Gastroesophageal sphincter (tissue), 4 donors: ENCODE measurements around the gene PRR36. TPM values are rescaled to one million over a fixed set of nuclear protein-coding genes. Genes with fewer than 3 reads are reported as not detected.

Experiments
- ATAC-seq: fragments of 150-250 bp; one replicate; pipeline ENCODE4 v1.9.1; 2016; ENCODE audit warnings: mild to moderate bottlenecking, moderate library complexity
- H3K27ac ChIP-seq, 4 donors: fragments of 200-600 bp; sonication (generic) in 3 of 4; 1 replicate in 3 of 4; 2 replicates in 1 of 4; pipeline ENCODE4 v1.5.1; 2016 to 2019
- H3K27me3 ChIP-seq: fragments of 200-600 bp; sonication (generic); one replicate; pipeline ENCODE4 v1.5.1; 2019
- H3K36me3 ChIP-seq, 2 donors: fragments of 200-600 bp; sonication (generic); one replicate each; pipeline ENCODE4 v1.5.1; 2019; ENCODE audit warnings: control low read depth in 1 of 2
- H3K4me1 ChIP-seq, 3 donors: fragments of 200-600 bp; sonication (generic); 1 replicate in 2 of 3; 2 replicates in 1 of 3; pipeline ENCODE4 v1.5.1; 2016 to 2019; ENCODE audit warnings: control low read depth in 2 of 3
- H3K4me3 ChIP-seq, 2 donors: fragments of 200-600 bp; sonication (generic); one replicate each; pipeline ENCODE4 v1.5.1; 2019; ENCODE audit warnings: mild to moderate bottlenecking in 1 of 2, moderate library complexity in 1 of 2
- H3K9me3 ChIP-seq, 3 donors: fragments of 200-600 bp; sonication (generic); one replicate each; pipeline ENCODE4 v1.5.1; 2017 to 2019; ENCODE audit warnings: control low read depth in 2 of 3
- CTCF ChIP-seq, 4 experiments: fragments of 200-600 bp in 2 of 4; fragments of 450-650 bp in 2 of 4; sonication (generic) in 1 of 4; IDR thresholded peaks; one replicate each; pipeline ENCODE4 v1.5.1; 2017 to 2019; ENCODE audit warnings: antibody characterized with exemption in 4 of 4, mild to moderate bottlenecking in 2 of 4, moderate library complexity in 2 of 4
- EP300 ChIP-seq: sonication (generic); formaldehyde crosslinking; IDR thresholded peaks from one replicate; pipeline ENCODE4 v1.6.1; 2017; ENCODE audit warnings: antibody characterized with exemption, mild to moderate bottlenecking
- POLR2A ChIP-seq, 2 donors: fragments of 450-650 bp; IDR thresholded peaks; one replicate each; pipeline ENCODE4 v1.6.1; 2017; ENCODE audit warnings: antibody characterized with exemption in 2 of 2, mild to moderate bottlenecking in 2 of 2, moderate library complexity in 1 of 2
- POLR2AphosphoS5 ChIP-seq: sonication (generic); formaldehyde crosslinking; IDR thresholded peaks from one replicate; pipeline ENCODE4 v1.6.1; 2017; ENCODE audit warnings: antibody characterized with exemption
- WGBS, 2 donors: methylation state at CpG; one replicate each; pipeline ENCODE4 v1.1.5; 2018; ENCODE audit warnings: low coverage in 1 of 2; 5-methylcytosine and 5-hydroxymethylcytosine counted together
- total RNA-seq, 4 donors: library from RNA; depleted of rRNA; stranded (reverse); fragments of >200 nt; gene quantifications; one replicate each; pipeline ENCODE4 v1.1.0, GENCODE V29; 2016

PRR36 gene
- total RNA-seq, 4 donors from 2014 or later, result not detected

- TF ChIP-seq POLR2AphosphoS5, result no peak
- no peak for TF ChIP-seq CTCF (IDR thresholded peaks at IDR 0.05)
- no peak for TF ChIP-seq POLR2A (IDR thresholded peaks at IDR 0.05)
- TF ChIP-seq EP300, result no peak
- WGBS, 2 donors, result 61% methylated on average over 3 of the region's 29 CpGs; no CpG with 5 or more reads in 1 of the 2 donors
Observed at GRCh38 chr19:7858109-7858770, 15.9 kb downstream of the PRR36 start.

DNA sequence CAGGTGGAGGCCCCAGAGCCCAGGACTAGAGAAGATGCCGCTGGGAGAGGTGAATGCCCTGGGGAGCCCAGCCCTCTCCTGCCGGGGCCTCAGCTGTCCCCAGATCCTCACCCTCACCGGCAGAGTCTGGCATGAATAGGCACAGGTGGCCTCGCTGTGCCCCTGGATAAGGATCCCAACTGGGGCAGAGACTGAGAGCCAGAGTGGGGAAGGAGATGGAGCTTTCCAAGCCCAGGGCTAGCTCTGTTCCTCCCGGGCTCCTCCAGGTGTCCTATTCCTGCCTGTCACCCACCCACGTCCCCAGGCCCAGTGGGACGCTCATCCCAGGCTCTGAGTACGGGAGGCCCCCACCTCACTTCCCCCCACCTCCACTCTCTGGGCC is 16.5 kb downstream of the PRR36 start:
- Histone ChIP-seq H3K9me3 (no peaks in the 10 kb centered on the region), H3K36me3 (peaks cover 0 to 69% of the 10 kb centered on the region in 2 donors), H3K4me3 (no peak overlapping the region), H3K4me1 (peaks cover 0 to 26% (median 8%) of the 10 kb centered on the region in 3 donors), H3K27me3 (peaks cover 77% of the 10 kb centered on the region), H3K27ac (no peak overlapping the region)
- TF ChIP-seq POLR2AphosphoS5, result no peak
- no peak for TF ChIP-seq POLR2A (IDR thresholded peaks at IDR 0.05)
- no peak for TF ChIP-seq CTCF (IDR thresholded peaks at IDR 0.05)
- TF ChIP-seq EP300, result no peak
- ATAC-seq, result no peak
- 83% methylated on average over 3 of the region's 8 CpGs; no CpG with 5 or more reads in 1 of the 2 donors for WGBS, 2 donors

More at GRCh38 chr19:7858109-7858770, 15.9 kb downstream of the PRR36 start:
- Histone ChIP-seq H3K4me1 (peaks cover 0 to 23% (median 8%) of the 10 kb centered on the region in 3 donors), H3K36me3 (peaks cover 0 to 70% of the 10 kb centered on the region in 2 donors), H3K27ac (no peak overlapping the region), H3K27me3 (peaks cover 82% of the 10 kb centered on the region), H3K9me3 (no peaks in the 10 kb centered on the region), H3K4me3 (no peak overlapping the region)
- no peak for ATAC-seq

GRCh38 chr19:7856679-7857663 is 17.2 kb downstream of the PRR36 start:
- no peak for TF ChIP-seq CTCF (IDR thresholded peaks at IDR 0.05)
- no peak for TF ChIP-seq POLR2AphosphoS5
- TF ChIP-seq EP300, result no peak
- TF ChIP-seq POLR2A (IDR thresholded peaks at IDR 0.05), result no peak
- 88% methylated on average over 19 of the region's 38 CpGs; no CpG with 5 or more reads in 1 of the 2 donors for WGBS, 2 donors
- no peak for ATAC-seq
- no peak overlapping the region for H3K4me3 ChIP-seq
- peaks cover 0 to 67% of the 10 kb centered on the region in 2 donors for H3K36me3 ChIP-seq
- peaks cover 70% of the 10 kb centered on the region for H3K27me3 ChIP-seq
- H3K27ac ChIP-seq, result no peak overlapping the region
- H3K9me3 ChIP-seq, result no peaks in the 10 kb centered on the region
- H3K4me1 ChIP-seq, result peaks cover 0 to 19% (median 4%) of the 10 kb centered on the region in 3 donors

DNA sequence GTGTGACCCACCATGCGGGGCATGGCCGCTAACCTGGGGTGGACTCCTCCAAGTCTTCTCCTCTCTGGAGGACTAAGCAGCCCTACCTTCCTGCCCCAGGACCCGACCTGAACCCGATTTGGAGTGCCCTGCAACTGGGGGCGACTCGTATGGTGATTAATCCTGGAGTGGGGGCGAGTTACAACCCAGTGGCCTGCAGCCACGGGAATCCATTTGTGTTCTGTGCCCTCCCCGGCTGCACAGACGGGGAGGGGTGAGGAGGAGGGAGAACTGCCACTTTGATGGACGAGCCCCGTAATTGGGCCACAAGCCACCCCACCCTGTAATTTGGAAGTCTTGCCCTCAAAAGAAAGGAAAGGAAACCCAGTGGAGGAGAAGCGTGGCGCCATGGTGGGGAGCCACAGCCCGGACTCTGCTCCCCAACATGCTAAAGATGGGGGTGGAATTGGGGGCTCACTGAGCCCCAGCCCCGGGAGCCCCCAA is 18.0 kb downstream of the PRR36 start:
- peaks cover 61% of the 10 kb centered on the region for H3K27me3 ChIP-seq
- peaks cover 0 to 10% (median 0%) of the 10 kb centered on the region in 3 donors for H3K4me1 ChIP-seq
- 87 to 100% methylated on average over 2 to 6 of the region's 16 CpGs for WGBS, 2 donors
- H3K9me3 ChIP-seq, result no peaks in the 10 kb centered on the region
- peaks cover 0 to 59% of the 10 kb centered on the region in 2 donors for H3K36me3 ChIP-seq
- no peak for ATAC-seq
- H3K4me3 ChIP-seq, result no peak overlapping the region
- TF ChIP-seq POLR2A (IDR thresholded peaks at IDR 0.05) (no peak), CTCF (IDR thresholded peaks at IDR 0.05) (no peak), POLR2AphosphoS5 (no peak), EP300 (no peak)
- no peak overlapping the region for H3K27ac ChIP-seq
